ENCODE measurements around the gene NCAM2.

NCAM2 gene

GRCh38 chr21:21163904-21164303 lies 165.7 kb downstream of the NCAM2 start:
- no peak overlapping the region for H2AFZ ChIP-seq (ENCODE audit: low read length, unreplicated experiment)
- no peaks in the 10 kb centered on the region for H3K79me2 ChIP-seq (ENCODE audit: control insufficient read depth, insufficient read depth, low read length, unreplicated experiment)
- H3K36me3 ChIP-seq (ENCODE audit: insufficient read depth, low read length), result no peaks in the 10 kb centered on the region
- H3K27me3 ChIP-seq (ENCODE audit: insufficient read depth, low read length), result no peaks in the 10 kb centered on the region
- no peak overlapping the region for H3K4me3 ChIP-seq (ENCODE audit: low read depth, low read length)
- no peak overlapping the region for H3K27ac ChIP-seq (ENCODE audit: low read depth, low read length)
- H3K4me1 ChIP-seq (ENCODE audit: control insufficient read depth, insufficient read depth, low read length, unreplicated experiment), result peaks cover 9% of the 10 kb centered on the region

GRCh38 chr21:21165063-21165645 lies 166.9 kb downstream of the NCAM2 start:
- Histone ChIP-seq H3K36me3 (ENCODE audit: insufficient read depth, low read length) (no peaks in the 10 kb centered on the region), H2AFZ (ENCODE audit: low read length, unreplicated experiment) (no peak overlapping the region), H3K27ac (ENCODE audit: low read depth, low read length) (peak overlapping the region; percentile 36; the same call in 1 of the 2 replicates), H3K4me3 (ENCODE audit: low read depth, low read length) (no peak overlapping the region), H3K4me1 (ENCODE audit: control insufficient read depth, insufficient read depth, low read length, unreplicated experiment) (peaks cover 9% of the 10 kb centered on the region), H3K79me2 (ENCODE audit: control insufficient read depth, insufficient read depth, low read length, unreplicated experiment) (no peaks in the 10 kb centered on the region), H3K27me3 (ENCODE audit: insufficient read depth, low read length) (no peaks in the 10 kb centered on the region)

- Histone ChIP-seq H3K79me2 (ENCODE audit: control insufficient read depth, insufficient read depth, low read length, unreplicated experiment) (no peaks in the 10 kb centered on the region), H3K27me3 (ENCODE audit: insufficient read depth, low read length) (no peaks in the 10 kb centered on the region), H3K36me3 (ENCODE audit: insufficient read depth, low read length) (no peaks in the 10 kb centered on the region), H2AFZ (ENCODE audit: low read length, unreplicated experiment) (no peak overlapping the region), H3K4me1 (ENCODE audit: control insufficient read depth, insufficient read depth, low read length, unreplicated experiment) (peaks cover 5% of the 10 kb centered on the region), H3K27ac (ENCODE audit: low read depth, low read length) (no peak overlapping the region), H3K4me3 (ENCODE audit: low read depth, low read length) (no peak overlapping the region)
Observed at GRCh38 chr21:21174676-21175075, 176.5 kb downstream of the NCAM2 start.

GRCh38 chr21:21175798-21176334 lies 177.7 kb downstream of the NCAM2 start:
- Histone ChIP-seq H3K27me3 (ENCODE audit: insufficient read depth, low read length) (no peaks in the 10 kb centered on the region), H3K79me2 (ENCODE audit: control insufficient read depth, insufficient read depth, low read length, unreplicated experiment) (no peaks in the 10 kb centered on the region), H2AFZ (ENCODE audit: low read length, unreplicated experiment) (peak overlapping the region; percentile 95), H3K4me3 (ENCODE audit: low read depth, low read length) (peak overlapping the region; percentile 73), H3K27ac (ENCODE audit: low read depth, low read length) (no peak overlapping the region), H3K36me3 (ENCODE audit: insufficient read depth, low read length) (no peaks in the 10 kb centered on the region), H3K4me1 (ENCODE audit: control insufficient read depth, insufficient read depth, low read length, unreplicated experiment) (peaks cover 5% of the 10 kb centered on the region)

- H3K4me1 ChIP-seq (ENCODE audit: control insufficient read depth, insufficient read depth, low read length, unreplicated experiment), result peaks cover 5% of the 10 kb centered on the region
- no peaks in the 10 kb centered on the region for H3K79me2 ChIP-seq (ENCODE audit: control insufficient read depth, insufficient read depth, low read length, unreplicated experiment)
- H2AFZ ChIP-seq (ENCODE audit: low read length, unreplicated experiment), result no peak overlapping the region
- H3K27ac ChIP-seq (ENCODE audit: low read depth, low read length), result no peak overlapping the region
- H3K27me3 ChIP-seq (ENCODE audit: insufficient read depth, low read length), result no peaks in the 10 kb centered on the region
- no peak overlapping the region for H3K4me3 ChIP-seq (ENCODE audit: low read depth, low read length)
- no peaks in the 10 kb centered on the region for H3K36me3 ChIP-seq (ENCODE audit: insufficient read depth, low read length)
Observed at GRCh38 chr21:21177353-21177986, 179.3 kb downstream of the NCAM2 start.

- no peaks in the 10 kb centered on the region for H3K4me1 ChIP-seq (ENCODE audit: control insufficient read depth, insufficient read depth, low read length, unreplicated experiment)
- no peaks in the 10 kb centered on the region for H3K27me3 ChIP-seq (ENCODE audit: insufficient read depth, low read length)
- no peak overlapping the region for H3K4me3 ChIP-seq (ENCODE audit: low read depth, low read length)
- no peaks in the 10 kb centered on the region for H3K79me2 ChIP-seq (ENCODE audit: control insufficient read depth, insufficient read depth, low read length, unreplicated experiment)
- H3K27ac ChIP-seq (ENCODE audit: low read depth, low read length), result no peak overlapping the region
- H3K36me3 ChIP-seq (ENCODE audit: insufficient read depth, low read length), result no peaks in the 10 kb centered on the region
- no peak overlapping the region for H2AFZ ChIP-seq (ENCODE audit: low read length, unreplicated experiment)
Observed at GRCh38 chr21:21179619-21180298, 181.6 kb downstream of the NCAM2 start.

- Histone ChIP-seq H3K4me1 (ENCODE audit: control insufficient read depth, insufficient read depth, low read length, unreplicated experiment) (peaks cover 3% of the 10 kb centered on the region), H2AFZ (ENCODE audit: low read length, unreplicated experiment) (no peak overlapping the region), H3K79me2 (ENCODE audit: control insufficient read depth, insufficient read depth, low read length, unreplicated experiment) (no peaks in the 10 kb centered on the region), H3K36me3 (ENCODE audit: insufficient read depth, low read length) (no peaks in the 10 kb centered on the region), H3K4me3 (ENCODE audit: low read depth, low read length) (no peak overlapping the region), H3K27ac (ENCODE audit: low read depth, low read length) (no peak overlapping the region), H3K27me3 (ENCODE audit: insufficient read depth, low read length) (no peaks in the 10 kb centered on the region)
Observed at GRCh38 chr21:21182401-21183010, 184.3 kb downstream of the NCAM2 start.

GRCh38 chr21:21183092-21183491 lies 184.9 kb downstream of the NCAM2 start:
- H3K27ac ChIP-seq (ENCODE audit: low read depth, low read length), result no peak overlapping the region
- no peaks in the 10 kb centered on the region for H3K36me3 ChIP-seq (ENCODE audit: insufficient read depth, low read length)
- no peak overlapping the region for H2AFZ ChIP-seq (ENCODE audit: low read length, unreplicated experiment)
- no peaks in the 10 kb centered on the region for H3K79me2 ChIP-seq (ENCODE audit: control insufficient read depth, insufficient read depth, low read length, unreplicated experiment)
- H3K4me1 ChIP-seq (ENCODE audit: control insufficient read depth, insufficient read depth, low read length, unreplicated experiment), result peaks cover 7% of the 10 kb centered on the region
- no peaks in the 10 kb centered on the region for H3K27me3 ChIP-seq (ENCODE audit: insufficient read depth, low read length)
- H3K4me3 ChIP-seq (ENCODE audit: low read depth, low read length), result no peak overlapping the region

- Histone ChIP-seq H3K4me1 (ENCODE audit: control insufficient read depth, insufficient read depth, low read length, unreplicated experiment) (peaks cover 7% of the 10 kb centered on the region), H2AFZ (ENCODE audit: low read length, unreplicated experiment) (no peak overlapping the region), H3K27ac (ENCODE audit: low read depth, low read length) (no peak overlapping the region), H3K79me2 (ENCODE audit: control insufficient read depth, insufficient read depth, low read length, unreplicated experiment) (no peaks in the 10 kb centered on the region), H3K4me3 (ENCODE audit: low read depth, low read length) (no peak overlapping the region), H3K27me3 (ENCODE audit: insufficient read depth, low read length) (no peaks in the 10 kb centered on the region), H3K36me3 (ENCODE audit: insufficient read depth, low read length) (no peaks in the 10 kb centered on the region)
Observed at GRCh38 chr21:21184771-21185528, 186.7 kb downstream of the NCAM2 start.

GRCh38 chr21:21187579-21187978 lies 189.4 kb downstream of the NCAM2 start:
- peak overlapping the region; percentile 58; the same call in 1 of the 2 replicates for H3K4me3 ChIP-seq (ENCODE audit: low read depth, low read length)
- H3K36me3 ChIP-seq (ENCODE audit: insufficient read depth, low read length), result no peaks in the 10 kb centered on the region
- H3K27me3 ChIP-seq (ENCODE audit: insufficient read depth, low read length), result no peaks in the 10 kb centered on the region
- no peaks in the 10 kb centered on the region for H3K79me2 ChIP-seq (ENCODE audit: control insufficient read depth, insufficient read depth, low read length, unreplicated experiment)
- H3K27ac ChIP-seq (ENCODE audit: low read depth, low read length), result no peak overlapping the region; the same call in 1 of the 2 replicates
- peak overlapping the region; percentile 98 for H2AFZ ChIP-seq (ENCODE audit: low read length, unreplicated experiment)
- H3K4me1 ChIP-seq (ENCODE audit: control insufficient read depth, insufficient read depth, low read length, unreplicated experiment), result peaks cover 7% of the 10 kb centered on the region
